Cardiac muscle cell (in vitro differentiated cells and primary cell): ENCODE data around the gene ASB4. TPM values are rescaled to one million over a fixed set of nuclear protein-coding genes. Genes with fewer than 3 reads are reported as not detected.

Experiments used
- DNase-seq, 2 donors: peaks; one replicate each; pipeline versions ENCODE4 v3.0.0 to v3.0.0-alpha.2; 2010 to 2017; ENCODE audit warnings: low read depth in 1 of 2, low spot score in 1 of 2
- H3K27ac ChIP-seq: fragments of 200-600 bp; sonication (generic); 2 replicates; pipeline ENCODE4 v1.5.1; 2016
- H3K27me3 ChIP-seq: fragments of 200-600 bp; sonication (generic); 2 replicates; pipeline ENCODE4 v1.6.0; 2016; ENCODE audit warnings: control low read depth
- H3K36me3 ChIP-seq: fragments of 200-600 bp; sonication (generic); 2 replicates; pipeline ENCODE4 v1.5.1; 2016; ENCODE audit warnings: control low read depth
- H3K4me1 ChIP-seq: fragments of 200-600 bp; sonication (generic); 2 replicates; pipeline ENCODE4 v1.8.1; 2017; ENCODE audit warnings: low read depth, mild to moderate bottlenecking, mixed run types
- H3K4me3 ChIP-seq: fragments of 200-600 bp; sonication (generic); 2 replicates; pipeline ENCODE4 v1.5.1; 2016; ENCODE audit warnings: mild to moderate bottlenecking
- H3K9me3 ChIP-seq: fragments of 200-600 bp; sonication (generic); 2 replicates; pipeline ENCODE4 v1.5.1; 2017; ENCODE audit warnings: low read depth, mild to moderate bottlenecking, control low read depth
- CTCF ChIP-seq: IDR thresholded peaks from 2 replicates; pipeline ENCODE4 v1.5.1; 2012; ENCODE audit warnings: low read depth, mild to moderate bottlenecking, low read length
- polyA plus RNA-seq: library from polyadenylated mRNA; unstranded; fragments of >200 nt; fragmentation: Nextera tagmentation; extraction: Ambion mirVana; gene quantifications from 2 replicates; pipeline ENCODE4 v1.2.1, GENCODE V29; 2016
- total RNA-seq: library from RNA; depleted of rRNA; stranded (reverse); fragments of >200 nt; gene quantifications from 2 replicates; pipeline ENCODE4 v1.2.3, GENCODE V29; 2016

Gene ASB4, protein sequence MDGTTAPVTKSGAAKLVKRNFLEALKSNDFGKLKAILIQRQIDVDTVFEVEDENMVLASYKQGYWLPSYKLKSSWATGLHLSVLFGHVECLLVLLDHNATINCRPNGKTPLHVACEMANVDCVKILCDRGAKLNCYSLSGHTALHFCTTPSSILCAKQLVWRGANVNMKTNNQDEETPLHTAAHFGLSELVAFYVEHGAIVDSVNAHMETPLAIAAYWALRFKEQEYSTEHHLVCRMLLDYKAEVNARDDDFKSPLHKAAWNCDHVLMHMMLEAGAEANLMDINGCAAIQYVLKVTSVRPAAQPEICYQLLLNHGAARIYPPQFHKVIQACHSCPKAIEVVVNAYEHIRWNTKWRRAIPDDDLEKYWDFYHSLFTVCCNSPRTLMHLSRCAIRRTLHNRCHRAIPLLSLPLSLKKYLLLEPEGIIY
- total RNA-seq (not detected in 2 replicates), polyA plus RNA-seq (0.13 TPM in 1 of 2 replicates, not detected in the other)

DNA sequence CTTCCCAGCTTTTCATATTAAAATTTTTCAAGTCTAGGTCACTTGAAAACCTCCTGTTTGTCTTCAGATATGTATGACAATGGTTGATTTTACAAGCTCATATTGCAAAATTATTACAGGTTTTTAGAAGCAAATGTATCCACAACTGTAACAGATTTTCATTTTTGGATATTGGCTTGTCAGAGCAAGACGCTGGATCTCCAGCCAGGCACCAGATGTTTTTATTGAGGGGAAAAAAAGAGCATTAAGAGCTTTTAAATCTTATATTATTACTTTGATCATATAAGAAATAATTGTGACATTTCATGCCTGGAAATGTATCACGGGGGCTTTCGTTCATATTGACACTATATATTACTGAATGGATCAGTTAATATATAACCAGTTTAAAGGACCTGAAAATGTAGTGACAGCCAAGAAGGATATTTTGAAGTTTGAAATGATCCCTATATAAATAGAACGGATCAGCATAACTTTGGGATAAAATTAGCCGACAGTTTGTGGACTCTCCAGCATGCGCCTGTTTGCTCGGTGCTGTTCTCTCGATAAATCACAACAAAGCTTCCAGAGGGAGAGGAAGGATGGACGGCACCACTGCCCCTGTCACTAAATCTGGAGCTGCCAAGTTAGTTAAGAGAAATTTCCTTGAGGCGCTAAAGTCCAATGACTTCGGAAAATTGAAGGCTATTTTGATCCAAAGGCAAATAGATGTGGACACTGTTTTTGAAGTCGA is at the start of gene ASB4:
ASB4 (plus strand) TSS at position 553 of the 733 bp plus-strand sequence; CDS start at position 582, 29 bp downstream.
- H3K36me3 ChIP-seq, result no peaks in the 10 kb centered on the region
- no peak for TF ChIP-seq CTCF
- no peaks in the 10 kb centered on the region for H3K9me3 ChIP-seq
- DNase-seq, result no peak
- no peak within 1 kb of the TSS for H3K4me3 ChIP-seq
- no peaks in the 10 kb centered on the region for H3K27me3 ChIP-seq
- peaks cover 3% of the 10 kb centered on the region for H3K4me1 ChIP-seq
- H3K27ac ChIP-seq, result no peak within 1 kb of the TSS

- Histone ChIP-seq H3K27me3 (no peaks in the 10 kb centered on the region), H3K4me3 (no peak overlapping the region), H3K36me3 (no peaks in the 10 kb centered on the region), H3K4me1 (peaks cover 5% of the 10 kb centered on the region), H3K27ac (no peak overlapping the region), H3K9me3 (no peaks in the 10 kb centered on the region)
- no peak for DNase-seq
- TF ChIP-seq CTCF, result no peak
These were observed 49.3 kb upstream of the ASB4 start for GRCh38 chr7:95436407-95436806.

DNA sequence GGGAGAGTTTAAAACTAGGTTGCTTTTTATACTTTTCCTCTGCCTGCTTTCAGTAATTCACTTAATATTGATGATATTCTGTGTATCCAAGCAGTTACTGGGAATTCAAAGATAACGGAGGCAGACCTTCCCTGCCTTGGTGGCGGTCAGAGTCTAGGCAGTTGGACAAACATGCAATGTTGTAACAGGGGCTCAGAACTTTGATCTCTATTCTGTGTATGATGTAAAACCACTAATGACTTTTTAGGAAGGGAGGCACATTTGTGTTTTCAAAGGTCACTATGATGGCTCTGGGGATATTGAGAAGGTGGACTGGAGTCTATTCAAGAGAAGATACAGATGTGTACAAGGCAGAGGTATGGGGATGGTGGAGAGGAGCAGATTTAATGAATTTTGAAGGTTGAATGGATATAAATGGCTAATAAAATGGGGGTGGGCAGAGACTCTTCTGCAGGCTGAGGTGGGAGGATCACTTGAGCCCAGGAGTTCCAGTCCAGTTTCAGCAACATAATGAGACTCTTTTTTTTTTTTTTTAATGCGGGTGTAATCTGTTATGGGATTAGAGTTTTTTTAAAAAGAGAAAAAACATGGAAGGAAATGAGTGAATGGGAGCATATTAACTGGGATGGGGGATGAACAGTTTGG is 45.2 kb upstream of the ASB4 start:
- no peak for TF ChIP-seq CTCF
- Histone ChIP-seq H3K27me3 (no peaks in the 10 kb centered on the region), H3K4me1 (peaks cover 9% of the 10 kb centered on the region), H3K9me3 (no peaks in the 10 kb centered on the region), H3K4me3 (no peak overlapping the region), H3K36me3 (no peaks in the 10 kb centered on the region), H3K27ac (no peak overlapping the region)
- no peak for DNase-seq

DNA sequence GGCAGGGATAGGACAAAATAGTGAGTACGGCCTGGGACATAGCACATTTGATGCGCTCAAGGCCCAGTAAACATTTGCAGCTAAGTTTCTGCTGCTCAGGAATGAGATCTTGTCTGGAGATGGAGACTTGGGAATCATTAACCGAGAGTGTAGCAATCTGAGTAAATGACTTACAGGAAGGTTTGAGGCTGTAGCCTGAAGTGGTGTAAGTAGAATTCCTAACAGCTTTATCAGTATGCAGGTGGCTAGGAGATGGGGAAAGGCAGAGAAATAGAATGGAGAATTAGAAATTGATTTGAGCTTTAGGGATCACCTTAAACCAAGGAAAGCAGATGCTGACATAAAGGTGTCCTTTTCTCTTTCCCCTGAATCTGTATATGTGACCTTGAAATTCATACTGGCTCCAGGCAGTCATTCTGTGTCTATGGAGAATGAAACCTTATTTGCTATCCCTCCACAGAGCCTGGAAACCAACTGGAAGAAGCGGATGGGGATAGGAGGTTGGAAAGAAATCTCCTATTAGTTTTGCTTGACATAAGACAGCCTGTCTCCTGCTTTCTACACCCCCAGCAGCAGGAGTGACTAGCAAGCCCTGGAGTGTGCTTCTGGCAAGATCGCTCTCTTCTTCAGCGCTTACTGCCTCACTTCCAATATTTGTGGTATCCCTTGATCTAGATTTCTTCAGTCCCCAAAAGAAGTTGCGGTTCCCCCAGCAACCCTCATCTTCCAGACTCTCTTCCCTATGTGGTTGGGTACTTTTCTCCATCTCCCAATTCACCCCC is 44.5 kb upstream of the ASB4 start:
- H3K9me3 ChIP-seq, result no peaks in the 10 kb centered on the region
- H3K4me3 ChIP-seq, result no peak overlapping the region
- TF ChIP-seq CTCF, result no peak
- no peak for DNase-seq
- no peaks in the 10 kb centered on the region for H3K27me3 ChIP-seq
- H3K4me1 ChIP-seq, result peaks cover 9% of the 10 kb centered on the region
- no peak overlapping the region for H3K27ac ChIP-seq
- no peaks in the 10 kb centered on the region for H3K36me3 ChIP-seq

GRCh38 chr7:95444796-95445195 is 40.9 kb upstream of the ASB4 start:
- H3K27me3 ChIP-seq, result no peaks in the 10 kb centered on the region
- H3K36me3 ChIP-seq, result no peaks in the 10 kb centered on the region
- no peak for DNase-seq
- peaks cover 9% of the 10 kb centered on the region for H3K4me1 ChIP-seq
- H3K27ac ChIP-seq, result no peak overlapping the region
- no peaks in the 10 kb centered on the region for H3K9me3 ChIP-seq
- no peak overlapping the region for H3K4me3 ChIP-seq
- TF ChIP-seq CTCF, result no peak
